Measurements from ENCODE around the gene GPX7. TPM values are rescaled to one million over a fixed set of nuclear protein-coding genes. Genes with fewer than 3 reads are reported as not detected.

GPX7 gene
- total and polyA plus RNA-seq, 2 of the 4 experiments (the other 2 are of a cell fraction), result 3.4 to 3.8 TPM

- no peak for DNase-seq
- CTCF ChIA-PET, result no interaction called here
- dilution Hi-C loops (cut with HindIII; ENCODE audit: low sequenced_read_pairs, unreplicated experiment), result no loop called here
- no peak overlapping the region for H4K91ac ChIP-seq (ENCODE audit: insufficient read depth, low read depth, low read length)
- intact Hi-C loops (cut with micrococcal nuclease), result no loop called here
- no peak overlapping the region for H3K4me3 ChIP-seq (ENCODE audit: insufficient read depth, low read depth, low read length)
- no peak overlapping the region for H3K9ac ChIP-seq (ENCODE audit: low read depth, low read length)
- no peak overlapping the region for H2BK20ac ChIP-seq (ENCODE audit: low read depth, low read length)
- no peaks in the 10 kb centered on the region for H3K9me1 ChIP-seq (ENCODE audit: insufficient read depth, low read length)
- no peaks in the 10 kb centered on the region for H3K9me3 ChIP-seq (ENCODE audit: control insufficient read depth, insufficient read depth, low read length)
- no peaks in the 10 kb centered on the region for H3K36me3 ChIP-seq (ENCODE audit: control insufficient read depth, insufficient read depth, low read length)
- no peak overlapping the region for H2BK5ac ChIP-seq (ENCODE audit: low read depth, low read length, poor library complexity, severe bottlenecking)
- no peaks in the 10 kb centered on the region for H3K27me3 ChIP-seq (ENCODE audit: control insufficient read depth, insufficient read depth, low read length)
- no peak overlapping the region for H3K4ac ChIP-seq (ENCODE audit: low read depth, low read length)
- no peak overlapping the region for H3K4me2 ChIP-seq (ENCODE audit: low read depth, low read length)
- ATAC-seq (ENCODE audit: low read depth), result no peak
- no peak overlapping the region for H3K56ac ChIP-seq (ENCODE audit: extremely low read depth, insufficient read depth, low read length)
- H2AK9ac ChIP-seq (replicated peaks; ENCODE audit: low read depth, low read length, poor library complexity), result no peak overlapping the region
- no peak overlapping the region for H2BK120ac ChIP-seq (ENCODE audit: low read depth, low read length)
- no peaks in the 10 kb centered on the region for H3K79me1 ChIP-seq (ENCODE audit: low read depth in 1 of 2, low read length in 2 of 2)
- H4K20me1 ChIP-seq (ENCODE audit: insufficient read depth, low read length), result no peaks in the 10 kb centered on the region
- no peak overlapping the region for H3K14ac ChIP-seq (replicated peaks; ENCODE audit: low read depth, low read length)
- no peak overlapping the region for H2AK5ac ChIP-seq (ENCODE audit: low read depth, low read length)
- no peak overlapping the region for H2BK15ac ChIP-seq (ENCODE audit: low read depth, low read length)
- in situ Hi-C loops (cut with MboI; ENCODE audit: low sequenced_read_pairs), result no loop called here
- no peak overlapping the region for H3K27ac ChIP-seq (ENCODE audit: insufficient read depth, low read length)
- no peaks in the 10 kb centered on the region for H3K4me1 ChIP-seq (ENCODE audit: control insufficient read depth, insufficient read depth, low read length)
- H3K18ac ChIP-seq (ENCODE audit: low read depth, low read length), result no peak overlapping the region
- no TSS peak for BruUV-seq (replicated peaks)
- no peak overlapping the region for H2AFZ ChIP-seq (replicated peaks; ENCODE audit: low read length, poor library complexity)
- TF ChIP-seq MAFK (IDR thresholded peaks at IDR 0.05; ENCODE audit: low read depth, low read length) (no peak), POLR2A (IDR thresholded peaks at IDR 0.05; ENCODE audit: low read depth, low read length) (no peak), MXI1 (IDR thresholded peaks at IDR 0.05; ENCODE audit: borderline replicate concordance, low read depth, low read length) (no peak)
- no peak overlapping the region for H4K8ac ChIP-seq (ENCODE audit: low read depth in 2 of 2, low read length in 2 of 2)
- WGBS, 2 experiments (ENCODE audit: extremely low coverage in 2 of 2, insufficient read length in 1 of 2), result no CpG with 5 or more reads among the region's 2 CpGs
- H3K23ac ChIP-seq (ENCODE audit: low read depth, low read length), result no peak overlapping the region
- POLR2A ChIA-PET (ENCODE audit: unreplicated experiment), result no interaction called here
- H4K5ac ChIP-seq (ENCODE audit: low read depth, low read length), result no peak overlapping the region
Observed at GRCh38 chr1:52559875-52560274, 42.3 kb upstream of the GPX7 start.
